Thyroid gland (tissue), 4 donors: ENCODE data around the gene KCNG2.

ENCODE experiments used
- POLR2A ChIP-seq, 2 donors: fragments of 450-650 bp; IDR thresholded peaks; one replicate each; pipeline ENCODE4 v1.6.1; 2017; ENCODE audit warnings: antibody characterized with exemption in 2 of 2, mild to moderate bottlenecking in 2 of 2, moderate library complexity in 1 of 2
- TF ChIP-seq, protein P1 (sequence below), 6 experiments: fragments of 200-600 bp in 3 of 6; fragments of 450-650 bp in 3 of 6; sonication (generic) in 3 of 6; IDR thresholded peaks; one replicate each; pipeline ENCODE4 v1.5.1; 2016 to 2019; ENCODE audit warnings: antibody characterized with exemption in 6 of 6, mild to moderate bottlenecking in 2 of 6, inconsistent platforms in 1 of 6, moderate library complexity in 1 of 6

DNA sequence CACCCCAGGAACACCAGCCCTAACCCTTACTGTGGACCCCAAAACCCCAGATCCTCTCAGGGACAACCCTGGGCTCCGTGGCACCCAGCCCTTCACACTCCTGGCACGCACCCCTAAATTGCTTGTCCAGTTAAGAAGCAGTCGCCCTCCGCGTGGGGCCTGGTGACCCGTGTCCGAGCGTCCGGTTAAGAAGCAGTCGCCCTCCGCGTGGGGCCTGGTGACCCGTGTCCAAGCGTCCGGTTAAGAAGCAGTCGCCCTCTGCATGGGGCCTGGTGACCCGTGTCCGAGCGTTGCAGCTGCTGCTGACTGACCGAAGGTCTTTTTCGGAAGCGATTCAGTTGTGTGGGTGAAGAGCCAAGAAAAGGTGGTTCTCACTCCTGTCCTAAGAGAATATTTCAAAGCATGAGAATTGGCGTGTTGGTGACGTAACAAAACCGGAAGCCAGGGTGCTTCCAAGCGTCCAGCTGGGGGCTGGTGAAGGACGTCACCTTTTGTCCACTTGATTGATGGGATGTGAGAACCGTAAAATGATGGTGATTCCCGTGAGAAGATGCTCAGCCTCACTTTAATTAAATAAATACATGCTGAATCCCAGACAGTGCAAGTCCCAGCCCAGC is 70.5 kb downstream of the KCNG2 start:
- TF ChIP-seq, protein P1, sequence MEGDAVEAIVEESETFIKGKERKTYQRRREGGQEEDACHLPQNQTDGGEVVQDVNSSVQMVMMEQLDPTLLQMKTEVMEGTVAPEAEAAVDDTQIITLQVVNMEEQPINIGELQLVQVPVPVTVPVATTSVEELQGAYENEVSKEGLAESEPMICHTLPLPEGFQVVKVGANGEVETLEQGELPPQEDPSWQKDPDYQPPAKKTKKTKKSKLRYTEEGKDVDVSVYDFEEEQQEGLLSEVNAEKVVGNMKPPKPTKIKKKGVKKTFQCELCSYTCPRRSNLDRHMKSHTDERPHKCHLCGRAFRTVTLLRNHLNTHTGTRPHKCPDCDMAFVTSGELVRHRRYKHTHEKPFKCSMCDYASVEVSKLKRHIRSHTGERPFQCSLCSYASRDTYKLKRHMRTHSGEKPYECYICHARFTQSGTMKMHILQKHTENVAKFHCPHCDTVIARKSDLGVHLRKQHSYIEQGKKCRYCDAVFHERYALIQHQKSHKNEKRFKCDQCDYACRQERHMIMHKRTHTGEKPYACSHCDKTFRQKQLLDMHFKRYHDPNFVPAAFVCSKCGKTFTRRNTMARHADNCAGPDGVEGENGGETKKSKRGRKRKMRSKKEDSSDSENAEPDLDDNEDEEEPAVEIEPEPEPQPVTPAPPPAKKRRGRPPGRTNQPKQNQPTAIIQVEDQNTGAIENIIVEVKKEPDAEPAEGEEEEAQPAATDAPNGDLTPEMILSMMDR (IDR thresholded peaks at IDR 0.05): no peak
- no peak for TF ChIP-seq POLR2A (IDR thresholded peaks at IDR 0.05)
